GM21723 (cell line): ENCODE data around the gene CD2.

ENCODE experiments used
- ATAC-seq: cut with Tn5 transposase; IDR thresholded peaks from one replicate; pipeline ENCODE4 v1.9.1; 2021; ENCODE audit warnings: mild to moderate bottlenecking, moderate library complexity; ENCODE audit not compliant: unreplicated experiment

Gene CD2

DNA sequence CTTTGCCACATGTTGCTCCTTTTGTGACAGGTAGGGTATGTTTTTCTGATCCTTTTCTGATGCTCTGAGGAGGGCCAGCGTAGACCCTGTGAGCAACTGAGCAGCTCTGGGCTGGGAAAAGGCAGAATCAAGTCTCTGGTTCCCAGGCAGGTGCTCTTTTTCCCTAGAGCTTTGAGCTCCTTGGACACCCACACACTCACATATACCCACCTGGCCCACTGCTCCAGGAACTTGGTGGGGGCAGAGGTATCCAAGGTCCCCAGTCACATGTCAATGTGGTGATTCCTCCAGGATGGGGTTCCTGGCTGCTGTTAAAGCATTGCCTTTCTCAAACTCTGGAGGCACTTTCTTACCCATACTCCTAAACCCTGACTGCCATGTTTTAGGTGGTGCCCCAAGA is 5.4 kb downstream of the CD2 start:
- ATAC-seq: no peak

DNA sequence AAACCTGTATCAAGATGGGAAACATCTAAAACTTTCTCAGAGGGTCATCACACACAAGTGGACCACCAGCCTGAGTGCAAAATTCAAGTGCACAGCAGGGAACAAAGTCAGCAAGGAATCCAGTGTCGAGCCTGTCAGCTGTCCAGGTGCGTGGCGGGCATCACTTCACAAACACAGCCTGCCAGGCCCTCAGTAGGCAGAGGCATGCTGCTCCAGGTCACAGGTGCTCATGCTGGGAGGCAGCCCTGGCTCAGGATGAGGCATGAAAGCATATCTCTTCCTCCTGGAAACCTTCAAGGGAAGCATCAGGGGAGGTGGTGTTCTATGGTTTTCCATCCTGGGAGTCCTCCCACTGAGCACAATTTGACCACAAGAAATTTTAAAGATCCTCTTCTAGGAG is 6.3 kb downstream of the CD2 start:
- ATAC-seq: no peak

GRCh38 chr1:116760996-116761665 is 6.9 kb downstream of the CD2 start:
- no peak for ATAC-seq

DNA sequence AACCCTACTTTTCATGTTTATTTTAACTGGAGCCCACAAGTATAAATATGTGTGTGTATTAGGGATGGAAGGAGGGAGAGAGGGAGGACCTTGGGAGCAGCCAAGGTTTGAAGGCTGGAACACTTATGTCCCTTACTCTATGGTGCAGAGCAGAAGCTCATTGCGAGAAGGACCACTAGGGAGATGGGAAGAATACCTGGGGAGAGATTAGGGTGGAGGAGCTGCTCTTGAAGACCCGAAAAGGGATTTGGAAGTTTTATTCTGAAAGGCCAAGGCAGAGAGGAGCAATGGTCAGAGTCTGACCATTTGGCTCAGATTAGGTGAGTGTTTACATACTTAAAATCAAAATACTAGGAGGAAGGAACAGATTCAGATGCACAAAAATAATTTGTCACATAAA is 8.1 kb downstream of the CD2 start:
- no peak for ATAC-seq

DNA sequence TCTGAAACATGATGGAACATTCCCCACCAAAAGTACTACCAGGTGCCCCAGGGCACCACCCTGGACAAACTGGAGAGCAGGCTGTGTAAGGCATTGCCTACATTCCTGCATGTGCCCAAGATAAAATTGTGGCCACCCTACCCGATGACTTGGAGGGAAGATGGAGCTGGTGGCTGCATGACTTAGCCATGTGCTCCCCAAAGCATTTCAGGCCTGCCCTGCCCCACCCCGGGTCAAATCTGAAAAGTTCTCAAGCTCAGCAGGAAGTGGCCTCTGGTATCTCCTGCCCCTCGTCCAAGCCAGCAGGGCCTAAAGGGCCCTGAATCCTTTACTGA is 8.5 kb downstream of the CD2 start:
- no peak for ATAC-seq

DNA sequence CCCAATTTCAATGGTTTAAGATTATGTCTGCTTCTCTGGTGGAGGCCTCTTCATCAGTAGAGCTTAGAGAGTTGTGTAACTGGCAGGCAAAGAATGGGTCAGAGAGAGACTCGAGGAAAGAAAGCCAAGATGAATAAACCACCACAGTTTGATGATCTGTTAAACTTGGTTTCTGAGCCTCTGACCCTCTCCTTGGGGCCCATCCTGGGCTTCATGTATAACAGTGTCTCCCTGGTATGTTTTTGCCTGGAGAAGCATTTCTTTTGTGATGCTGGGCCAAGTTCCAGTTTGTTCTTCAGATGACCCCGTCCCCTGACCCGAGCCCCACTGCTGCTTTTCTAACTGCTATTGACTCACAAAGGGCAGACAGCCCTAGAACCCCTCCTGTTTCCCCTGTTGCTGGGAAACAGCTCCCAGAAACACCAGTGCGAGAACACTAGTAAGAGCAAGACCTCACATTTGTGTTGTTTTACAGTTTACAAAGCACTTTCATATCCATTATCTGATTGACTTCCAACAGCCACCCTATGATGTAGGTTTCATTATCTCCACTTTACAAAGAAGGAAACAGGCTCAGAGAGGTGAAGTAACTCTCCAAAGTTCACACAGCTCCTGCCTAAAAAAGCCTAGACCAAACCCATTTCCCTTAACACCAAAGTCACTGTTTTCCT is 9.0 kb downstream of the CD2 start:
- no peak for ATAC-seq

GRCh38 chr1:116763787-116764465 is 9.7 kb downstream of the CD2 start:
- ATAC-seq: no peak

DNA sequence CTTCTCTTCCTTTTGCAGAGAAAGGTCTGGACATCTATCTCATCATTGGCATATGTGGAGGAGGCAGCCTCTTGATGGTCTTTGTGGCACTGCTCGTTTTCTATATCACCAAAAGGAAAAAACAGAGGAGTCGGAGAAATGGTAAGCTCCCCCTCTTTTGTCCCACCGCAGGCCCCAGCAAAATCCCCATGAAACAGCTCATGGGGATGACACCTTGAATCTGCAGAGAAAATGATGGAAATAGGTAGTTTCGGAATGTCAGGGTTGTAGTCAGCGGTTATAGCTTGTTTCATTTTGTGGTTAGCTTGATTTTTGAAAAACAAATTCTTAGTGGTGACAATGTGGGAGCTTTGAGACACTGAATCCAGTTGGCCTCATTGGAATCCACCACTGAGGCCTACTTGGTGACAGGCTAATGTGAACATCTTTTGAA is 10.3 kb downstream of the CD2 start:
- no peak for ATAC-seq

DNA sequence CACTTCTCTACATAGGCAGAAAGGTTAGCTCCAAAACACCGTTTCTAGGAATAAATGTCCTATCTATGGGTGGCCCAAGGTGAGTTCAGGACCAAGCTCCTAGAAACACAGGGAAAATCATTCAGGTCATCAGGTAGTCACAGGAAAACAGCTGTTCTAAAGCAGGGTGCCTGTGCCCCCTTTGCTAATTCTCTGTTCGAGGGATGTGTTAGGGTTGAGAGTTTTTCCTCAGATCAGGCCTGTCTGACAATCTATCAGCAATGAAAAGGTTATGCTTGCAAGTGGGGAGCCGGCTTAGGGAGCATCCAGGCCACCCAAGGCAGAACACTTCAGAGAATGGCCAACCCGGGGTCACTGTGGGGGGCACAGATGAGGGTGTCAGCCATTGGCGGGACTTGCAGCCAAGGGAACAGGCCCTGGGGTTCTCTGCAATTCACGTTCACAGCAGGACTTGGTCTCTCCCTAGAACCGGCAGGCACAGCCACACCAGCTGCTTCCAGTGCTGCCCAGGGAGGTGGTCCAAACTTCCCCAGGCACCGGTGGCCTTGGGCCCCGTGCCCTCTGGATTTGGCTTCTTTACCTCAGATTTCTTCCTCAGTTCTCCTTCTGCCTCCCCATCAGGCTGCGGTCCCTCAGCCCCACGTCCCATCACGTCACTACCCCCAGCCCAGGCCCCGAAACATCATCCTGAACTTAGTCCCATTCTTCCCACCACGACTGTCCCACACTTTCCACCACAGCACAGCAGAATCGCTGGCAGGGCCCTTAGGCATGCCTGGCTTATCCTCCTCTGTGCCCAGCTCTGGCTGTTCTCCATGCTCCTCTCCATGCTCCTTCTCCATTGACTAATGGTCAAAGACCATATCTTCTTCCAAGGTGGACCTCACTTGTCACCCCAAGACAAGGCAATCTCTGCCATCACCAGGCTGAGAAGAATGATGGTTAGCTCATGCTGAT is 11.0 kb downstream of the CD2 start:
- ATAC-seq: no peak

DNA sequence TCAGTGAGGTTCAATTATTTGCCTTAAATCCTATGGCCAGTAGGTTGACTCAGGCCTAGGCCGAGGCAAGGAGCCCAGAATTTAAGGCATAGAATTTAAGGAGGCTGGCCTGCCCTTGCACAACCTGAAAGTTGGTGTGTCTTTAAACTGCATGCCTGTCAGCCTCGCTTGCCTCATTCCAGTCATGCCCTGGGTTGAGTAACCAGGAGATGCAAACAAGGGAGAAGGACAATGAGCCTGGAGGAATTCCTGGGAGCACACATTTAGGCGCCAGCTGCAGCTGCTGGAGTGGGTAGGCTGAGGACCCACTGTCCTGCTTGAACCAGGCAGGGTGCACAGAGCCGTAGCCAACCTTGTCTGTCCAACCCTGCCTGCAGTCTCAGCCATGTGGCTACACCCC is 11.7 kb downstream of the CD2 start:
- ATAC-seq: no peak

GRCh38 chr1:116766616-116767469 is 12.6 kb downstream of the CD2 start:
- no peak for ATAC-seq

DNA sequence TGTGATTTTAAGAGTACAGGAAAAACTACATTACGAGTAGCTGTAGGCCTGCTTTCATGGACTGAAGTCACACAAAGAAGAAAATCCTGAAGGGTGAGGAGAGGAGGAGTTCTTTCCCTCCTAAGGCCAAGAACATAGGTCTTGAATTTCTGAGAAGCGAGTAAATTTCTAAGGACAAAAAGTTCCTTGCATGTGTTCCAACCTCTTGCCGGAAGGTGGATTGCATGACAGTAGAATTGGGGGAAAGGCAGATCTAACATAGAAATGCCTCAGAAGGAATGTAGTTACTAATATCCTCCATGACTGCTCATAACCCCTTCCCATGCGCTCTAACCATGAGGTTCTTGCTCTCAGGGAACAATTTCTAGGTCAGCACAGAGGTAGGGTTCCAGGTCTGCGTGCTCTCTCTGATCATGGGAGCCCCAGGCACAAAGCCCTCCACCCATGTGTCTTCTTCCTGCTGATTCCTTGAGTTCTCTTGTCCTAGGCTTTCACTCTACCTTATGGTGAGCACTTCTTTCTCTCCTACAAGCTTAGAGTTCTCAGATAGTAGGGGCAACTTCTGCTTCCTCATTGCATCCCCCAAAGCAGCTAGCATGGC is 13.7 kb downstream of the CD2 start:
- ATAC-seq: no peak

DNA sequence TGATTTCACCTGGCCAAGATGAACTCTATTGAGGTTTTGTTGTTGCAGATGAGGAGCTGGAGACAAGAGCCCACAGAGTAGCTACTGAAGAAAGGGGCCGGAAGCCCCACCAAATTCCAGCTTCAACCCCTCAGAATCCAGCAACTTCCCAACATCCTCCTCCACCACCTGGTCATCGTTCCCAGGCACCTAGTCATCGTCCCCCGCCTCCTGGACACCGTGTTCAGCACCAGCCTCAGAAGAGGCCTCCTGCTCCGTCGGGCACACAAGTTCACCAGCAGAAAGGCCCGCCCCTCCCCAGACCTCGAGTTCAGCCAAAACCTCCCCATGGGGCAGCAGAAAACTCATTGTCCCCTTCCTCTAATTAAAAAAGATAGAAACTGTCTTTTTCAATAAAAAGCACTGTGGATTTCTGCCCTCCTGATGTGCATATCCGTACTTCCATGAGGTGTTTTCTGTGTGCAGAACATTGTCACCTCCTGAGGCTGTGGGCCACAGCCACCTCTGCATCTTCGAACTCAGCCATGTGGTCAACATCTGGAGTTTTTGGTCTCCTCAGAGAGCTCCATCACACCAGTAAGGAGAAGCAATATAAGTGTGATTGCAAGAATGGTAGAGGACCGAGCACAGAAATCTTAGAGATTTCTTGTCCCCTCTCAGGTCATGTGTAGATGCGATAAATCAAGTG is 14.3 kb downstream of the CD2 start:
- no peak for ATAC-seq

DNA sequence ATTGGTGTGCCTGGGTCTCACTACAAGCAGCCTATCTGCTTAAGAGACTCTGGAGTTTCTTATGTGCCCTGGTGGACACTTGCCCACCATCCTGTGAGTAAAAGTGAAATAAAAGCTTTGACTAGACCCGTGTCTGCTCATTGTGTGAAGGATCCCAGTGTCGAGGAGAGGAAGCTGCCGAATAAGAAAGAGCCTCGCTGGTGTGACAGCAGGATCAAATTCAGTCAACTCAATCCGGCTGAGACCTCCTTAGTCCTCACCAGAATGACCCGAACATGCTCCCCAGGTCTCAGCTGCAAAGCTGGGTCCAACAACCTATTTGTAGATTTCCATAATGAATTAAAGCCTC is 14.8 kb downstream of the CD2 start:
- no peak for ATAC-seq

DNA sequence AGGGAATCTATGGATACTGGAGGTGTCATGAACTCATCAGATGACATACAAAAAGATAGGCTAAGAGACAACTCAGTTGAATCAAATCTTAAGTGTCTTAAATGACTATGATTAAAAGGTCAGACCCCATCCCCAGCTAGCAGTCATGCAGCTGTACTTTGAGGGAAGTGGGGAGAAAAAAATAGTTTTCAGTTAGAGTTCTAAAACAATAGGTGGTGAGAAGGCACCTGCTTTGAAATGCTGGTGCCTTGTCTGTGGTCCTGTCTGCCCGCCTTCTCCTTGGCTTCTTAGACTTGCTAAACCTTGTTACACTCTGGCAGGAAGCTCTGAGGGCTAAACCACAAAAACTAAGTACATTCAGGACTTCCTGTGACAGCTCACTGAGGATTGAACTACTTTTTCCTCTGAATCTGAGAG is 15.3 kb downstream of the CD2 start:
- ATAC-seq: peak; percentile 90

DNA sequence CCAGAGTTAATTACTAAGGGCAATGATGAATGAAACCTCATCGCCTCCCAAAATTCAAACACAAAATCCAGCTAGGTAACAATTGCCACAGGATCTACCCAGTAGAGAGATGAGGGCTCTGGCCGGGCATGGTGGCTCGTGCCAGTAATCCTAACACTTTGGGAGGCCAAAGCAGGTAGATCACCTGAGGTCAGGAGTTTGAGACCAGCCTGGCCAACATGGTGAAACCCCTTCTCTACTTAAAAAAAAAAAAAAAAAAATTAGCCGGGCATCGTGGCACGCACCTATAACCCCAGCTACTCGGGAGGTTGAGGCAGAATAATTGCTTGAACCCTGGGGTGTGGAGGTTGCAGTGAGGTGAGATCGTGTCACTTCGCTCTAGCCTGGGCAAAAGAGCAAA is 15.8 kb downstream of the CD2 start:
- ATAC-seq: no peak

DNA sequence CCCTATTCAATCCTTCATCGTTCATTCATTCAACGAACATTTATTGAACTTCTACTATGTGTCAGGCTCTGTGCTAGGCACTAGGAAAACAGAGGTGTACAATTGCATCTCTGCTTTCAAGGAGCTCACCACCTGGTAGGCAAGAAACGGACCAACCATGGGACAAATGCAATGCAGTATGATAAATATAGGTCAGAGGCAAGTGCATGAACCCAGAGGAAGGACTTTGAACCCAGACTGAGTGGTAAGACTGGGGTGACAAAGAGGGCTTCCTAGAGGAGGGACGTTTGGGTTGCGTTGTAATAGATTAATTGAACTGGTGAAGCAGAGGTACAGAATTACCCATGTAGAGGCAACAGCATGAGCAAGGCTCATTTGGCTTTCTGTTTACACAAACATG is 16.4 kb downstream of the CD2 start:
- ATAC-seq: no peak

DNA sequence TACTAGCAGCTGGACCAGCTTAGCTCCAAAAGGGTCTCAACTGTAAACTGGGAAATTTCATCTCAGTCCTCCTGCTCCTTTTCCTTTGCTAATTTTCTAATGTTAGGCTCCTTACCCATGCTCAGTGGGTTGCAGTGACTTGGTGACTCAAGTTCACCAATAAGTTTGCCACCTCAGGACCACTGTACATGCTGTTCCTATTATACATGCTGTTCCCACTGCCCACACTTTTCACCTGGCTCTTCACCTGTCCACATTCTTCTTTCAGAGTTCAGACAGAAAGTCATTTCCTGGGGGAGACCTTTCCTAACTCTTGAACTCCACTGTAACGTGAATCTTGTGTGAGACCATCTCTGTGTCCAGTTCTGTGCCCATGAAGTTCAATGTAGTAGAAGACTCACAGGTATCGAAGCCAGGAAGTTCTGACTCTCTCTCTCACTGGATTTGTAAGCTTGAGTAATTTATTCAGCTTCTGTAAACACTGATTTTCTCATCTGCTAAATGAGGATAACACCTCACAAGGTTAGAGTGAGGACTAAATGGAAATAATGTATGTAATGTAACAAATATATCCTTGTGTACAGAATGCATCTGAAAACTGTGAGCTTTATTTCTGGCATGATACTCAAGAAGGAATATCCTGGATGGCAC is 17.9 kb downstream of the CD2 start:
- ATAC-seq: no peak

DNA sequence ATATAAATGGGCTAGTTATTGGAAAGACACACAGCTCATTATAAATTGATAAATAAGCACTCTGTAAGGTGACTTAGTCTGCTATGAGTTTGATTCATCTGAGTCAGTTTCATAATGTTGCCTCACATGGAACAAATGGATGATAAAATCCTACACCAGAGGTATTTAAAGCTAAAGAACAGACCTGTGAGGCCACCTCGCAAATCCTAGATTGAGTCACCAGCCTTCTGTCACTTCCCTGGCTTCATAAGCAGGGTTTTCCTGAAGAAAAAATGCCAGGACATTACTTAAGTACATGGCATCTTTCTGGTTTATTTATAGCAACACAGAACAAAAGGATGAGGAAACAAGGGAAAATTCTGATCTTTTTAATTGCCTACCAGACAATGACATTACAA is 18.4 kb downstream of the CD2 start:
- ATAC-seq: no peak
